ENCODE data around the gene SLC6A12.
"Not testable (repeated sequence)": the region's sequence is repeated elsewhere in the genome, so short reads cannot be mapped to it uniquely, and the experiment has no call there.

SLC6A12 gene

GRCh38 chr12:197911-198695 lies 15.9 kb downstream of the SLC6A12 start:
- no peak for DNase-seq (ENCODE audit: low read depth in 2 of 2)

- no peak for DNase-seq (ENCODE audit: low read depth in 2 of 2)
These were observed 16.6 kb downstream of the SLC6A12 start for GRCh38 chr12:197347-197746.

- no peak for DNase-seq (ENCODE audit: low read depth in 2 of 2)
These were observed 17.5 kb downstream of the SLC6A12 start for GRCh38 chr12:196436-196835.

GRCh38 chr12:195951-196350 lies 18.0 kb downstream of the SLC6A12 start:
- no peak for DNase-seq (ENCODE audit: low read depth in 2 of 2)

GRCh38 chr12:195156-195555 lies 18.8 kb downstream of the SLC6A12 start:
- no peak for DNase-seq (ENCODE audit: low read depth in 2 of 2)

GRCh38 chr12:194276-194675 lies 19.7 kb downstream of the SLC6A12 start:
- DNase-seq (ENCODE audit: low read depth in 2 of 2), result no peak

GRCh38 chr12:193261-193660 lies 20.7 kb downstream of the SLC6A12 start:
- DNase-seq (ENCODE audit: low read depth in 2 of 2), result no peak

GRCh38 chr12:191541-191940 lies 22.4 kb downstream of the SLC6A12 start:
- DNase-seq (ENCODE audit: low read depth in 2 of 2), result no peak

- no peak for DNase-seq (ENCODE audit: low read depth in 2 of 2)
These were observed 23.1 kb downstream of the SLC6A12 start for GRCh38 chr12:190881-191280.

- DNase-seq (ENCODE audit: low read depth in 2 of 2), result no peak
These were observed 24.4 kb downstream of the SLC6A12 start for GRCh38 chr12:189622-189962.

- DNase-seq (ENCODE audit: low read depth in 2 of 2), result peak; percentile 19 to 25
These were observed 24.9 kb downstream of the SLC6A12 start for GRCh38 chr12:188910-189621.

GRCh38 chr12:187986-188909 lies 25.7 kb downstream of the SLC6A12 start:
- not testable (repeated sequence) for DNase-seq (ENCODE audit: low read depth in 2 of 2)

- DNase-seq (ENCODE audit: low read depth in 2 of 2), result no peak
These were observed 27.8 kb downstream of the SLC6A12 start for GRCh38 chr12:186006-186625.

- no peak for DNase-seq (ENCODE audit: low read depth in 2 of 2)
These were observed 28.4 kb downstream of the SLC6A12 start for GRCh38 chr12:185576-185955.

- no peak for DNase-seq (ENCODE audit: low read depth in 2 of 2)
These were observed 29.0 kb downstream of the SLC6A12 start for GRCh38 chr12:184811-185575.

- no peak for DNase-seq (ENCODE audit: low read depth in 2 of 2)
These were observed 31.5 kb downstream of the SLC6A12 start for GRCh38 chr12:182381-182892.

- no peak for DNase-seq (ENCODE audit: low read depth in 2 of 2)
These were observed 32.0 kb downstream of the SLC6A12 start for GRCh38 chr12:181921-182320.

GRCh38 chr12:180445-180844 lies 33.5 kb downstream of the SLC6A12 start:
- no peak for DNase-seq (ENCODE audit: low read depth in 2 of 2)

- no peak for DNase-seq (ENCODE audit: low read depth in 2 of 2)
These were observed 34.1 kb downstream of the SLC6A12 start for GRCh38 chr12:179885-180284.

- no peak for DNase-seq (ENCODE audit: low read depth in 2 of 2)
These were observed 34.6 kb downstream of the SLC6A12 start for GRCh38 chr12:179131-179884.

All from stimulated activated CD8-positive, alpha-beta memory T cell treated with anti-CD3 and anti-CD28 coated beads, Interleukin-15, amount 100 ng/mL, for 48 hours (primary cell).